ENCODE results near the gene ENOX1.

ENOX1 gene

GRCh38 chr13:43271152-43271551 lies 515.6 kb downstream of the ENOX1 start:
- DNase-seq, result no peak

- DNase-seq, result no peak
Measured at GRCh38 chr13:43270130-43270830, 516.5 kb downstream of the ENOX1 start.

DNA sequence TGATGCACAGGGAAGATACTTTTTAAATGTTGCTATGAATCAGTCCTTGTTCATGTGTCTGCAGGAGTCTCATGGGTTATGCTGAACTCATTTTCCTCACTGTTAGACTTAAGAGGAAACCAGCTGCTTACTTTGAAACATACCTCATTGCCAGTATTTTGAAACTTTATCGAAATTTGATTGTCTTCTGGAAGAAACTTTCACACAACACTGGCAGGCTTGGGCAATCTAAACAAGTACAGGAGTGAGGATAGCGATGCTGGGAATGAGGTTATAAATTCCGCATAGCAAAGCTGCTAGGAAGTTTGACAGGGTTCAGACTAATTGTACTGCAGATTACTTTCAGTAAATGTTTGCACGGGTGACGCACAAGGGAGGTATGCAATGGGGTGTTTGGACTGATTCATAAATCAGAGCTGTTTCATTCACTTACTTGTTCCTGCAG lies 517.7 kb downstream of the ENOX1 start:
- DNase-seq, result no peak

- no peak for DNase-seq
Measured at GRCh38 chr13:43268632-43269031, 518.1 kb downstream of the ENOX1 start.

- no peak for DNase-seq
Measured at GRCh38 chr13:43267916-43268315, 518.9 kb downstream of the ENOX1 start.

GRCh38 chr13:43266936-43267615 lies 519.7 kb downstream of the ENOX1 start:
- no peak for DNase-seq

DNA sequence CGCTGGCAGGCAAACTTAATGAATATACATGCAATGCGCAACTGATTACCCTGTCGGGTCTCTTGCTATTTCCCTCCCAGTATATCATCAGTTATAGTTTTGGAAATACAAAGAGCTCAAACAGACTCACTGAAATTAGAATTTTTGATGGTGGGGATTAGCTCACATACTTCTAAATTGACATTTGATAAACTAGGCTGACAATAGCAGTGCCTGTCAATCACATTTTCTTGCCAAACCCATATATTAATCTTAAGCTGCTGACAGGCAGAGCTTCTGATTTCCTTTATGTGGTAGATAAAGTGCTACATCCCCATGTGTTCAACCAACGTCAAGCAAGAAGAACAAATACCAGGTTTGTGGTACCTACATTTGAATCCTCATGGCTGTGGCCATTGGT lies 521.7 kb downstream of the ENOX1 start:
- no peak for DNase-seq

DNA sequence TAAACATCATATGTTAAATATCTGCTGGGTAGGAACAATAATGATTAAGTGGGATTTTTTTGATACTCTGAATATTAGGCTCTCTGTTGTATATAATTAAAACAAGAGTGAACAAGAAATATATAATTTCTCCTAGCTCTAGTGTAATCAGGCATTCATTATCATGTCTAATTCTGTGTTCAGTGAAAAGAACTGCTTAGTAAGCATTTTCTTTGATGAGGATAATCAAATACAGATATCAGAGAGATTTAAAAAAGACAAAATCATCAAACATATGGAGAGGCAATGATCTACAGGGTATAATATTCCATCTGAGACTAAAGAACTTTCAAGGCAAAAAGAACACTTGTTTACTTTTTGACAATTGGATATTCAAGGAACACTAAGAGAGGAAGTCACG lies 522.3 kb downstream of the ENOX1 start:
- no peak for DNase-seq

DNA sequence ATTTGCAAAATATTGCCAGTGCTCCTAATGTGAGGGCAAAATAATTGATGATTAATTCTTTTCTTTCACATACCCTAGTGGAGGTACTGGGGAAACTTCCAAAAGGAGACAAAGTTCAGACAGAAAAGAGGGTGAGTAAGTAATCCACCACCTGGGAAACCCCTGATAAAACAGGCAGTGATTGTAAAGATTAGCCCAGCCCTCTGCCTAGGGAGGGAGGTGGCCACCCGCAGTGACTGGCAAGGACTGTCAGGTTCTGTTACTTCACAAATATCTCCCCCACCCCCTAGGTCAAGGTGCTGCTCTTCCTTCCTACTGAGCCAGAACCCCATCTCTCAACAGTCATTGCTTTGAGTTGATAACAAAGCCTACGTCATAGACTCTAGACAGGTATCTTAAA lies 523.7 kb downstream of the ENOX1 start:
- no peak for DNase-seq

- DNase-seq, result no peak
Measured at GRCh38 chr13:43260999-43261398, 525.8 kb downstream of the ENOX1 start.

DNA sequence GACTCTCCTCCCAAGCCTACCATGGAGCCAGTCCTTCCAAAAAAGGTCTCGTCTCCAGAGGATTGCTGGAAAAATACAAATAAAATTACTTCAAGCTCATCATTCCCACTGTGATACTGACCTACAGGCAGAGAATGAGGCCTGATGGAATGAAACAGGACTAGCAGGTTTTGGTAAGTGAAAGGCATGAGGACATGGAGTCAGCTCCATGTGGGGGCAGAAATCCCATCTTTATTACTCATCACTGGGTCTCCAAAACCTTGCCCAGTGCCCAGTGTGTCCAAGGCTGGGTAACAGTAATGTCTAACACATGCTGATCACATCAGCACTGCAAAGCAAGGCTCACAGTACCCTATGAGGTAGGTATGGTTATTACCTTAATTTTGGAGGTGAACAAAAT lies 528.0 kb downstream of the ENOX1 start:
- no peak for DNase-seq

DNA sequence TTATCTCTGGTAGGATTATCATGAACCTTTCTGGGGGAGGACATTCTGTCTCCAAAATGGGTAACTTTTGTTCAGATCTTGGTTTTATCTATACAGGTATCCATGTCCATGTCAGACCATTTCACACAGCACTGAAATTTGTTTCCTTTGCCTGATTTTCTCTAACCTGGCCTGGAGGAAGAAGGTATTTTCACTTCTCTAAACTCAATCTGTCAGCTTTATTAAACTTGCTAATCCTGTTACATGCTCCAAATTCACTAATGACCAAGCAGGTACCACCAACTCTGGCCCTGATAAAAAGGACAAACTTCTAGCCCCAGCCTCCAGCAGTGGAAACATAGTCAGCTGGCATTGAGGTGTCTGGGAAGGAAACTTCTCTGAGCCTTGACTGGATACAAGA lies 529.0 kb downstream of the ENOX1 start:
- DNase-seq, result no peak

DNA sequence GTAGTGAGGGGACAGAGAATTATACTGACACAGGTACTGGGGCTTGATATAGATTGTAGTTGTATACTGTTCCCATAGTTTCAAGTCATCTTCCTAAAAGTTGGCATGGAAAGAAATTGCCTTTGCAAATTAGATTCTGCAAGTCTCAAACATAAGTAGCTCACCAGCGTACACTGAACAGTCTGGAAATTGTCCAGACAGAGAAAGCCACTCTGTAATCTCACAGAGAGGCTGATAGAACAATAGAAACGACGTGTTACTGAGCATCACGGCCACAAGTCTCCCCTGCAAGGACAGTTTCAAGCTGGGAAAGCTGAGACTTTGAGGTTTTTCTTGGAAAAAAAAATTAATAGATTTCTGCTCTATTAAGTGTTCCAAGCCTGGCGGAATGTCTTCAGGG lies 534.8 kb downstream of the ENOX1 start:
- DNase-seq, result no peak

DNA sequence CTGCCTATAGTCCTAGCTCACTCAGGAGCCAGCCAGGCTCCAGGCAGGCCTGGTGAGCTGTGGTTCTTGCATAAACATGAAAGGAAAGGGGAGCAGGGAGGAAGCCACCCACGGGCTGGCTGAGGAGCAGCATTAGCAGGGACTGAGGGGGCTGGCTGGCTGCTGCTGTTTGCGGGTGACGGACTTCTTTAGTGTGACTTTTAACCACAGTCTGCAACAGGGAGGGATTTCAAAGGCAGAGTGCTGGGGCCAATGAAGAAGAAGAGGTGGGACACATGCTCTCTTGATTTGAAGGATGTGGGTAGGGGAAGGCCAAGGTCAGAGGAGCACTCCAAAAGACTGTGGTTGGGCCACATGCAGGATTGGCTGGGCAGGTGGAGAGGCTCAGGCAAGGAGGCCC lies 540.4 kb downstream of the ENOX1 start:
- DNase-seq, result no peak

DNA sequence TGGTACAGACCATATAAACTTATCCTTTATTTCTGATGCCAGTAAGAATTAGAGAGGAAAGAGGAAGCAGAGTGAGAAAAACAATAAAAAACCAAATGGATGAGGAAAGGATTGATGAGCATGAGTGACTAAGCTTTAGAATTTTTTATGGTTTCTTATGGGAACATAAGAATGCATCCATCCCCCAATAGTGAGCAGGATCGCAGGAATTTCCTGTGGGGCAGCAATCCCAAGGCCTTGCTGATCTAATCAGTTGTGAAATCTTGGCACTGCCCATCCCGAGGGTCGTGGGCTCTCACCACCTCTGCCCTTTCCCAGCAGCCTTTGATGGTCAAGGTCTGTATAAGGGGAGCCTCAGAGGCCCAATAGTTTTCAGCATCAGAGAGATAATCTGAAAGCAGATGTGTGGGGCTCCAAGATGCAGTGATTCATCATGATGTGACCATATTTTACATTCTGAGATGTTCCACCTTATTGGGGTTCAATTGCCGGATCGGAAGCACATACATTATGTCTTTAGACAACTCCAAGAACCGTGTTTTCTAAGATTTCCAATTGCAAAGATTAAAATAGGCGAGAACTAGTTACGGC lies 541.3 kb downstream of the ENOX1 start:
- DNase-seq, result no peak

DNA sequence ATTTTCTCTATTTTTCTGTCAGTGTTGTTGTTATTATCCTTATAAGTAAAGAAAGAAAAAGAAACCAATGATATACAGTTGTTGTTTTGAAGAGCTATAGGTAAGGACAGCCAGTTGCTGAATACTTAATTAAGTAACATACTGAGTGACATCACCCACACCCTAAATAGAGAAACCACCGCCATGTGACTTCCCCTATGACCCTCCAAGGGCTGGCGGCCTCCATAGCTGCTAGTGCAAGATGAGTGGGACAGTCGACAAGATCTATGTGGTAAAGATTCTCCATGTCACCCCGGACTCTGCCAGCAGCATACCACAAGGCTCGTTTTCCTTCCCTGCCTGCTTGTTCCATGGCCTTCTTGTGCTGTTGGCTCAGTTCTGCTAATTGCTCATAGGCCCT lies 542.3 kb downstream of the ENOX1 start:
- no peak for DNase-seq

DNA sequence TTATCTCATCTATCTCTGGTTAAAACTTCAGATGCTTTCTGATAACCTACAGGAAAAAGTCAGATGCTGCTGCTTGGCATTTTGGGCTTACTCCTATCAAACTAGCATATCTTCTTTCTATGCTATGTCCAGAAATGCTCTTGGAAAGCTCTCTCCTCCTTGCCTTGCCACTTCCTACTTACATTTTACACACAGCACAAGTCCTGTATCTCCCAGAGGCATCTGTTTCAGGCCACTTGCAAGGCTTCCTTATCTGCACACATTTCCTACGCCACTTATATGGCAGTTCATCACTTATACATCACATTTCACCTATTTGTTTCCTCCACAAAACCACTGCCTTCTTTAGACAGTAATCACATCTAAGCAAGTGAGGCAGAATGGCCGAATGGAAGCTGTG lies 543.1 kb downstream of the ENOX1 start:
- DNase-seq, result no peak

DNA sequence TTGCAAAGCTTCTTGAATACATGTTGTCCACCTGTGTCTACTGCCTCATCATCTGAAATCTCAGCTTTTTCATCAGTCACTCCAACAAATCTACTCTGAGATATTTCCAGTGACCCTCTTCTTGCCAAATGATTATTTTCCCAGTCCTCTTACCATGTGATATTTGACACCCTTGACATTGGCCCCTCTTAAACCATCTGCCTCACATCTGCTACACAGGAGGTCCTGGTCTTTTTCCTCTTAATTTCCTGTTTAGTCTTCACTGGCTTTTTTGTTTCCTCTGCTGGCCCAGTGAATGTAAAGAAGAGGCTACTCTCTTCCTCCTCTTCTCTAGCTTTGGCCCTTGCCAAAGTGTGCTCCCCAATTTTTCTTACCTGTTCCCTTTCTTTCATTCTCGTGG lies 544.7 kb downstream of the ENOX1 start:
- no peak for DNase-seq

DNA sequence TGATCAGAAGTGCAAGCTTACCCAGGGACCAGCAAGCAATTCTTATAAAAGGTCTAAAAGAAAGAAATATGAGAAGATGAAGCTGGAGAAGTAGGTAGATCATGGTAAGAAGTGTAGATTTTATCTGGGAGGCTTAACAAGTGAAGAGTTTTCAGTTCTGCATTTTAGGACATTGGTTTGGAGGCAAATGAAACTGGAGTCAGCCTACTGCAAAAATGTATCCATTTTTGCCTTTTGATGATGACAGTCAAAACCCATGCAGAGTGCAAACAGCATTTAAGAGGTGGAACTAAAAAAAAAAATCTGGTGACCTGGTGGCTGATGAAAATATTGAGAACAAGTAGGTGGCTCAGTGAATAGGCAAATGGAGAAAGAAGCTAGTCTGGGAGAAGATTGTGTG lies 546.5 kb downstream of the ENOX1 start:
- DNase-seq, result no peak

DNA sequence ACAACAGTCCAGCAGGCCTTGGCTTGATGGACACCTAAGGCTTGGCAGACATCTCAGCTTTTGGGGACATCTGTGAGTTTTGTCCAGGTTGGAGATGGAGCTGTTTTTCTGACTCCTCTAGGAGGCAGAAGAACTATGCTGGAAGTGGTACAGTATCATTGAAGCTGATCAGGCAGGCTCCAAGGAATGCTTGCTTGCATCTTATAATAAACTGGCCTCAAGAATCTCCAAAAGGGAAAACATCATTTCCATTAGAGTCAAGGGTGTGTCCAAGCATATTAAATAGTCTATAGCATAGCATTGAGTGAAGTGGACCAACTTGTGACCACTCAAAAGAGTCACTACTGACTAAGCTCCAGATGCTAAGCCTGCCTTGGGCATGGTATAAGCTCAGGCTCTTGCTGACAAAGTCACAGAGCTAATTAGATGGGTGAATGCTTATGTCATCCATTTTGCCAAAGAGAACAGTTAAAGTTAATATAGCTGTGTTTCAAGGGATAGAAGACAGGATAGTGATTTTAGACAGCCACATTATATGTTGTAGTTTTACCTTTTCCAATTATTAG lies 547.4 kb downstream of the ENOX1 start:
- DNase-seq, result no peak

- DNase-seq, result no peak
Measured at GRCh38 chr13:43238341-43239083, 548.3 kb downstream of the ENOX1 start.

GRCh38 chr13:43237616-43238015 lies 549.2 kb downstream of the ENOX1 start:
- no peak for DNase-seq

- no peak for DNase-seq
Measured at GRCh38 chr13:43235028-43235427, 551.7 kb downstream of the ENOX1 start.
